Transverse colon (tissue), 4 donors: ENCODE data around the gene RNU5D-1.

ENCODE experiments used
- EP300 ChIP-seq: sonication (generic); formaldehyde crosslinking; IDR thresholded peaks from one replicate; pipeline ENCODE4 v1.6.1; 2017; ENCODE audit warnings: antibody characterized with exemption, low read depth
- POLR2A ChIP-seq: fragments of 450-650 bp; IDR thresholded peaks from one replicate; pipeline ENCODE4 v1.6.1; 2016; ENCODE audit warnings: antibody characterized with exemption, mild to moderate bottlenecking, moderate library complexity
- POLR2AphosphoS5 ChIP-seq, 3 donors: sonication (generic); formaldehyde crosslinking; IDR thresholded peaks; one replicate each; pipeline ENCODE4 v1.6.1; 2016; ENCODE audit warnings: antibody characterized with exemption in 3 of 3
- TF ChIP-seq, protein P1 (sequence below), 5 experiments: fragments of 200-600 bp in 3 of 5; fragments of 450-650 bp in 2 of 5; sonication (generic) in 3 of 5; IDR thresholded peaks; 1 replicate in 2 of 5; 2 replicates in 3 of 5; pipeline ENCODE4 v1.5.1; 2016 to 2017; ENCODE audit warnings: antibody characterized with exemption in 5 of 5, inconsistent platforms in 3 of 5, mild to moderate bottlenecking in 2 of 5, moderate library complexity in 1 of 5

- TF ChIP-seq POLR2A (no peak), EP300 (no peak), POLR2AphosphoS5 (IDR thresholded peaks at IDR 0.05) (no peak)
- TF ChIP-seq, protein P1, sequence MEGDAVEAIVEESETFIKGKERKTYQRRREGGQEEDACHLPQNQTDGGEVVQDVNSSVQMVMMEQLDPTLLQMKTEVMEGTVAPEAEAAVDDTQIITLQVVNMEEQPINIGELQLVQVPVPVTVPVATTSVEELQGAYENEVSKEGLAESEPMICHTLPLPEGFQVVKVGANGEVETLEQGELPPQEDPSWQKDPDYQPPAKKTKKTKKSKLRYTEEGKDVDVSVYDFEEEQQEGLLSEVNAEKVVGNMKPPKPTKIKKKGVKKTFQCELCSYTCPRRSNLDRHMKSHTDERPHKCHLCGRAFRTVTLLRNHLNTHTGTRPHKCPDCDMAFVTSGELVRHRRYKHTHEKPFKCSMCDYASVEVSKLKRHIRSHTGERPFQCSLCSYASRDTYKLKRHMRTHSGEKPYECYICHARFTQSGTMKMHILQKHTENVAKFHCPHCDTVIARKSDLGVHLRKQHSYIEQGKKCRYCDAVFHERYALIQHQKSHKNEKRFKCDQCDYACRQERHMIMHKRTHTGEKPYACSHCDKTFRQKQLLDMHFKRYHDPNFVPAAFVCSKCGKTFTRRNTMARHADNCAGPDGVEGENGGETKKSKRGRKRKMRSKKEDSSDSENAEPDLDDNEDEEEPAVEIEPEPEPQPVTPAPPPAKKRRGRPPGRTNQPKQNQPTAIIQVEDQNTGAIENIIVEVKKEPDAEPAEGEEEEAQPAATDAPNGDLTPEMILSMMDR (IDR thresholded peaks at IDR 0.05), result no peak
Measured at GRCh38 chr1:44695671-44696070, 35.3 kb downstream of the RNU5D-1 start.
